Smooth muscle cell (in vitro differentiated cells): ENCODE results near the gene DISC1. TPM values are rescaled to one million over a fixed set of nuclear protein-coding genes. Genes with fewer than 3 reads are reported as not detected.
A peak's percentile ranks its signal among the peaks of the same experiment; 100 is the strongest.

ENCODE experiments used
- DNase-seq: peaks from one replicate; lab custom pipeline; 2025; ENCODE audit not compliant: unreplicated experiment; lab: John Stamatoyannopoulos, UW
- H2AFZ ChIP-seq: fragments of 200-600 bp; sonication (generic); 2 replicates; pipeline ENCODE4 v1.6.0; 2016; ENCODE audit warnings: antibody characterized with exemption, low read depth, mild to moderate bottlenecking
- H3F3A ChIP-seq: fragments of 200-600 bp; sonication (generic); 2 replicates; pipeline ENCODE4 v1.6.0; 2017; ENCODE audit warnings: antibody characterized with exemption, low read depth
- H3K27ac ChIP-seq: fragments of 200-600 bp; sonication (generic); 2 replicates; pipeline ENCODE4 v1.5.1; 2016; ENCODE audit warnings: low read depth, mild to moderate bottlenecking
- H3K27me3 ChIP-seq: fragments of 200-600 bp; sonication (generic); 2 replicates; pipeline ENCODE4 v1.6.1; 2016; ENCODE audit warnings: low read depth, mild to moderate bottlenecking
- H3K36me3 ChIP-seq: fragments of 200-600 bp; sonication (generic); 2 replicates; pipeline ENCODE4 v1.5.1; 2016; ENCODE audit warnings: low read depth
- H3K4me1 ChIP-seq: fragments of 200-600 bp; sonication (generic); 2 replicates; pipeline ENCODE4 v1.5.1; 2016; ENCODE audit warnings: low read depth
- H3K4me2 ChIP-seq: fragments of 200-600 bp; sonication (generic); 2 replicates; pipeline ENCODE4 v1.6.0; 2016; ENCODE audit warnings: mild to moderate bottlenecking
- H3K4me3 ChIP-seq: fragments of 200-600 bp; sonication (generic); 2 replicates; pipeline ENCODE4 v1.5.1; 2016; ENCODE audit warnings: mild to moderate bottlenecking
- H3K79me2 ChIP-seq: fragments of 200-600 bp; sonication (generic); 2 replicates; pipeline ENCODE4 v1.6.0; 2016; ENCODE audit warnings: low read depth, mild to moderate bottlenecking
- H3K9ac ChIP-seq: fragments of 200-600 bp; sonication (generic); 2 replicates; pipeline ENCODE4 v1.6.0; 2016; ENCODE audit warnings: low read depth
- H3K9me3 ChIP-seq: fragments of 200-600 bp; sonication (generic); replicated peaks from 2 replicates; pipeline ENCODE4 v1.5.1; 2016; ENCODE audit warnings: low read depth
- H4K20me1 ChIP-seq: fragments of 200-600 bp; sonication (generic); 2 replicates; pipeline ENCODE4 v1.6.0; 2016; ENCODE audit warnings: low read depth
- WGBS: methylation state at CpG from one replicate; pipeline ENCODE4 v1.1.7; 2016; ENCODE audit warnings: low lambda C conversion rate; 5-methylcytosine and 5-hydroxymethylcytosine counted together
- polyA plus RNA-seq: library from polyadenylated mRNA; unstranded; fragments of >200 nt; fragmentation: Nextera tagmentation; extraction: Ambion mirVana; gene quantifications from 2 replicates; pipeline ENCODE4 v1.2.1, GENCODE V29; 2016
- total RNA-seq: library from RNA; depleted of rRNA; stranded (reverse); fragments of >200 nt; gene quantifications from 2 replicates; pipeline ENCODE4 v1.2.3, GENCODE V29; 2014
- TF ChIP-seq, protein P1 (sequence below): fragments of 200-600 bp; sonication (generic); IDR thresholded peaks from 2 replicates; pipeline ENCODE4 v1.5.1; 2017; ENCODE audit warnings: borderline replicate concordance, mild to moderate bottlenecking, antibody characterized with exemption; ENCODE audit not compliant: insufficient read depth, poor library complexity, severe bottlenecking

The DISC1 gene
- total and polyA plus RNA-seq, 2 experiments from 2014 or later, result 0.89 to 4.3 TPM

DNA sequence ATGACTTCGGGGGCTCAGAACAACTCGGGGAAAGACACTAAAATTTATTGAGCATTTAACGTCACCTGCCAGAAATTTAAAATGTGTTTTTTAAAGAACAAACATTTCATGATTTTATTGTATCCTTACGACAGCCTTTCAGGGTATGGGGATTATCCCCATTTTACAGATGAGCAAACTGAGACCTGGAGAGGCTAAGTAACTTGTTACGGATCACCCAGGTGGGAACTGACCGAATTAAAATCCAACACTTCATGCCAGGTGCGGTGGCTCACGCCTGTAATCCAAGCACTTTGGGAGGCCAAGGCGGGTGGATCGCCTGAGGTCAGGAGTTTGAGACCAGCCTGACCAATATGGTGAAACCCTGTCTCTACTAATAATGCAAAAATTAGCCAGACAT, 50.9 kb downstream of the DISC1 start:
- 97% methylated on average over 10 of the region's 10 CpGs for WGBS
- Histone ChIP-seq H3K4me3 (no peak overlapping the region), H3K9ac (no peak overlapping the region)

DNA sequence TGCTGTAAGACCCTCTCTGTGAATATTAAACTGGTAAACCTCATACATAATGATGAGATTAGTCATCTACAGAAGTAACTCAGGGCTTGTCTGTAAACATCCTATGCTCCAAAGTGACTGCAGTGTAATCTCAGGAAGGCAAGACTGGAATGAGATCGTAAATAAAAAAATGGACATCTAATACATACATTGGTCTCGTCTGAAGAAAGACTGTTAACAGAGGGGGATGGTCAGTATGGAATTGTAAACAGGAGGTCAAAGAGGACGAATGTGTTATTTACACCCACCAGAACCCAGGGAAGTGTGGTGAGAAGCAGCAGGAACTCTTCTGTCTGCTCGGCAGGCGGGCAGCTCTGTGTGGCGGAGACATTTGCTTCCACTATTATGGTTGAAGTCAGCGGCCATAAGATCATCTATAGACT, 51.4 kb downstream of the DISC1 start:
- no peak overlapping the region for H2AFZ ChIP-seq
- no peak overlapping the region for H3K4me2 ChIP-seq
- no peak overlapping the region for H3K4me3 ChIP-seq
- no peaks in the 10 kb centered on the region for H3K9me3 ChIP-seq
- no peaks in the 10 kb centered on the region for H3F3A ChIP-seq
- H3K4me1 ChIP-seq, result no peaks in the 10 kb centered on the region
- H3K36me3 ChIP-seq, result no peaks in the 10 kb centered on the region
- no peak overlapping the region for H3K9ac ChIP-seq
- peak overlapping the region; percentile 14 for H3K27ac ChIP-seq
- DNase-seq, result no peak
- TF ChIP-seq, protein P1, sequence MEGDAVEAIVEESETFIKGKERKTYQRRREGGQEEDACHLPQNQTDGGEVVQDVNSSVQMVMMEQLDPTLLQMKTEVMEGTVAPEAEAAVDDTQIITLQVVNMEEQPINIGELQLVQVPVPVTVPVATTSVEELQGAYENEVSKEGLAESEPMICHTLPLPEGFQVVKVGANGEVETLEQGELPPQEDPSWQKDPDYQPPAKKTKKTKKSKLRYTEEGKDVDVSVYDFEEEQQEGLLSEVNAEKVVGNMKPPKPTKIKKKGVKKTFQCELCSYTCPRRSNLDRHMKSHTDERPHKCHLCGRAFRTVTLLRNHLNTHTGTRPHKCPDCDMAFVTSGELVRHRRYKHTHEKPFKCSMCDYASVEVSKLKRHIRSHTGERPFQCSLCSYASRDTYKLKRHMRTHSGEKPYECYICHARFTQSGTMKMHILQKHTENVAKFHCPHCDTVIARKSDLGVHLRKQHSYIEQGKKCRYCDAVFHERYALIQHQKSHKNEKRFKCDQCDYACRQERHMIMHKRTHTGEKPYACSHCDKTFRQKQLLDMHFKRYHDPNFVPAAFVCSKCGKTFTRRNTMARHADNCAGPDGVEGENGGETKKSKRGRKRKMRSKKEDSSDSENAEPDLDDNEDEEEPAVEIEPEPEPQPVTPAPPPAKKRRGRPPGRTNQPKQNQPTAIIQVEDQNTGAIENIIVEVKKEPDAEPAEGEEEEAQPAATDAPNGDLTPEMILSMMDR, result no peak
- no peaks in the 10 kb centered on the region for H3K27me3 ChIP-seq
- no peaks in the 10 kb centered on the region for H3K79me2 ChIP-seq
- WGBS, result 52% methylated on average over 7 of the region's 7 CpGs
- H4K20me1 ChIP-seq, result no peaks in the 10 kb centered on the region

More for the DNA sequence above, 50.9 kb downstream of the DISC1 start:
- TF ChIP-seq, protein P1, result no peak
- H3K4me1 ChIP-seq, result no peaks in the 10 kb centered on the region
- H3K27me3 ChIP-seq, result no peaks in the 10 kb centered on the region
- H3K4me2 ChIP-seq, result no peak overlapping the region
- no peaks in the 10 kb centered on the region for H3F3A ChIP-seq
- no peaks in the 10 kb centered on the region for H3K36me3 ChIP-seq
- no peaks in the 10 kb centered on the region for H3K79me2 ChIP-seq
- no peak for DNase-seq
- H4K20me1 ChIP-seq, result no peaks in the 10 kb centered on the region
- H3K27ac ChIP-seq, result no peak overlapping the region
- no peak overlapping the region for H2AFZ ChIP-seq
- no peaks in the 10 kb centered on the region for H3K9me3 ChIP-seq

DNA sequence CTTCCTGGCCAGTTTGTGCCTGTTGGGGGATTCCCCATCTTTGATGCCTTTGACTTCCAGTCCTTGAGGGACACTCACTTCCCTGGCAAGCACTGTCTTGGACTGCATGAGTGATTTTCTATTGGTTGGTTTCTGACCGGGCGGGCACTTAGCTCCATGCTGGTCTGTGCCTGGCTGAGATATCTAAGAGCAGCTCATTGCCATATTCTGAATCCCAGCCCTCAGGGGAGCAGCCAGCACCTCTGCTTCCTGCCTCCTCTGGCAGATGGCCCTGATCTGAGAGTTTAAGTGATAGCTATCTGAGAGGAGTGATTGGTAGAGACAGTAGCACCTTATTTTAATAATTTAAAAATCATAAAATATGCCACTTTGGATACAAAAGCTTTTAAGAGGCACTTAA, 52.5 kb downstream of the DISC1 start:
- no peak overlapping the region for H2AFZ ChIP-seq
- H3K4me2 ChIP-seq, result no peak overlapping the region
- DNase-seq, result no peak
- H3K79me2 ChIP-seq, result no peaks in the 10 kb centered on the region
- no peaks in the 10 kb centered on the region for H3K27me3 ChIP-seq
- H3K27ac ChIP-seq, result no peak overlapping the region
- no peaks in the 10 kb centered on the region for H3K9me3 ChIP-seq
- H3K9ac ChIP-seq, result no peak overlapping the region
- TF ChIP-seq, protein P1, result no peak
- H3K4me3 ChIP-seq, result no peak overlapping the region
- H3F3A ChIP-seq, result no peaks in the 10 kb centered on the region
- no peaks in the 10 kb centered on the region for H4K20me1 ChIP-seq
- H3K4me1 ChIP-seq, result no peaks in the 10 kb centered on the region
- 93% methylated on average over 2 of the region's 2 CpGs for WGBS
- no peaks in the 10 kb centered on the region for H3K36me3 ChIP-seq

DNA sequence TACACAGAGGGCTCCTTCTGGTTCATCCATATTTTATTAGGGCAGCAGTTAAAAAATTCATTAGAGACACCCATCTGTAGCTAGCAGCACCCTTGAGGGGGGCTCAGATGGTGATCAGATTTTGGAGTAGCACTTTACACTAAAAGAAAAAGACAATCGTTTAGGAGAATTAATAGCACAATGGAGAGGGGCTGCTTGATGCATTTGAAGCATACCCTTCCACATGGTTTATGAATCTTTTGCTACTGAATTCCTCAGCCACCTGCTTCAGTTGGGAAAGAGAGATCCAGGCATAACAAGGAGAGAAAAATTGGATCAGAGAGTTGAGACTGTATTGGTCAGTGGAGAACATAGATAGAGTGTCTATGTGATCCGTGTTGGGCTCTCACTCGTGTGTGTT, 54.4 kb downstream of the DISC1 start:
- Histone ChIP-seq H3K4me1 (no peaks in the 10 kb centered on the region), H3K79me2 (no peaks in the 10 kb centered on the region), H2AFZ (no peak overlapping the region), H4K20me1 (no peaks in the 10 kb centered on the region), H3K4me2 (no peak overlapping the region), H3K9ac (no peak overlapping the region), H3F3A (no peaks in the 10 kb centered on the region), H3K9me3 (no peaks in the 10 kb centered on the region), H3K27me3 (no peaks in the 10 kb centered on the region), H3K36me3 (no peaks in the 10 kb centered on the region), H3K27ac (no peak overlapping the region), H3K4me3 (no peak overlapping the region)
- TF ChIP-seq, protein P1, result no peak
- 90% methylated on average over 3 of the region's 3 CpGs for WGBS
- no peak for DNase-seq
